Fibroblast of upper back skin (primary cell): ENCODE measurements around the gene FNIP1.
"Not testable (repeated sequence)": the region's sequence is repeated elsewhere in the genome, so short reads cannot be mapped to it uniquely, and the experiment has no call there.

Experiments
- DNase-seq: peaks from one replicate; pipeline ENCODE4 v3.0.0-alpha.2; 2013

The FNIP1 gene

GRCh38 chr5:131796793-131797693, at the start of gene FNIP1:
TSS of gene FNIP1 (minus strand) at chr5:131797017. CDS start at chr5:131796921, 96 bp downstream.
- DNase-seq, result peak; percentile 97

GRCh38 chr5:131846536-131846935, 49.7 kb upstream of the FNIP1 start:
- no peak for DNase-seq

DNA sequence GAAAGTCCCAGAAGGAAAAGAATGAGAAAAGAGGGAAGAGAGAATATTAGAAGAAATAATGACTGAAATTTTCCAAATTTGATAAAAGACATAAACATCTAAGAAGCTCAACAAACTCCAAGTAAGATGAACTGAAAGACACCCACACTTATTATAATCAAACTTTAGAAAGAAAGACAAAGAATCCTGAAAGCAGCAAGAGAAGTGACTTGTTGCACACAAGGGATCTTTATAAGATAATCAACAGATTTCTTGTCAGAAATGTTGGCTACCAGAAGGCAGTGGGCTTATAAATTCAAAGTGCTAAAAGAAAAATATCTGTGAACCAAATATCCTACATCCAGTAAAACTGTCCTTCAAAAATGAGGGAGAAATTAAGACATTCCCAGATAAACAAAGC, 49.0 kb upstream of the FNIP1 start:
- no peak for DNase-seq

DNA sequence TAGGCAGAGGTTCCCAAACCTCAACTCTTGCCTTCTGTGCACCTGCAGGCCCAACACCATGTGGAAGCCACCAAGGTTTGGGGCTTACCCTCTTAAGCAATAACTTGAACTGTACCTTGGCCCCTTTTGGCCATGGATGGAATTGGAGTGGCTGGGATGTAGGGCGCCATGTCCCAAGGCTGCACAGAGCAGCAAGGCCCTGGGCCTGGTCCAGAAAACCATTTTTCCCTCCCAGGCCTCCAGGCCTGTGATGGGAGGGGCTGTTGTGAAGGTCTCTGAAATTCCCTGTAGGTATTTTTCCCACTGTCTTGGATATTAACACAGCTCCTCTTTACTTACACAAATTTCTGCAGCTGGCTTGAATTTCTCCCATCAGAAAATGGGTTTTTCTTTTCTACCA, 46.2 kb upstream of the FNIP1 start:
- DNase-seq, result not testable (repeated sequence)

DNA sequence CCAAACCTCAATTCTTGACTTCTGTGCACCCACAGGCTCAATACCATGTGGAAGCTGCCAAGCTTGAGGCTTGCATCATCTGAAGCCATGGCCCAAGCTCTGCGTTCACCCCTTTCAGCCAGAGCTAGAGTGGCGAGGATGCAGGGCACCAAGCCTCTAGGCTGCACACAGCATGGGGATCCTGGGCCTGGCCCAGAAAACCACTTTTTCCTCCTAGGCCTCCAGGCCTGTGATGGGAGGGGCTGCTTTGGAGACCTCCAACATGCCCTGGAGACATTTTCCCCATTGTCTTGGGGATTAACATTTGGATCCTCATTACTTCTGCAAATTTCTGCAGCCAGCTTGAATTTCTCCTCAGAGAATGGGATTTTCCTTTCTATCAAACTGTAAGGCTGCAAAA, 35.9 kb upstream of the FNIP1 start:
- DNase-seq, result not testable (repeated sequence)

DNA sequence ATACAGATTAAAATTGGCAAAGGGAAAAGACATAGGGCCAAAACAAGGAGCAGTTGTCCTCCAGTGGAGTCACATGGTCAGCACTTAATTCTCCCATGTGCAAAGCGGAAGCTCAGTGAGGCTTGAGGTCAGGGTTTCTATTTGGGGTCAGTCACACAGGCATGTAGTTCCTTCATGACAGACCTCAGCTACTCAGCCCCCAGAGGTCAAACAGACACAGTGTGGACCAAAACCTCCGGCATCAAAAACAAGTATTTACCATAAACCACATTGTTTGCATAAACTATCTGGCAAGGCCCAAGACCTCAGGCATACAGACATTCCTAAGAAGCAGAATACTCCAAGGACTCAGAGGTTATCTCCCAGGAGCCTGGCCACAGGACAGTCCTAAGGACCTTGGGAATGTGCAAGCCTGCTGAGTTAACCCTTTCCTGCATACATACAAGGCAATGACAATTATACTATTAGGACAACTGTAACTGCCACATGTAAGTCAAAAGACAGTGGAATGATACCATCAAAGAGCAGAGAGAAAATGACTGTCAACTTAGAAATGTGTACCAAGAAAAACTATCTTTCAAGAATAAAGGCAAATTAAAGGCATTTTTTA, 28.7 kb upstream of the FNIP1 start:
- DNase-seq, result no peak

- DNase-seq, result no peak
Observed at GRCh38 chr5:131824631-131825030, 27.8 kb upstream of the FNIP1 start.

DNA sequence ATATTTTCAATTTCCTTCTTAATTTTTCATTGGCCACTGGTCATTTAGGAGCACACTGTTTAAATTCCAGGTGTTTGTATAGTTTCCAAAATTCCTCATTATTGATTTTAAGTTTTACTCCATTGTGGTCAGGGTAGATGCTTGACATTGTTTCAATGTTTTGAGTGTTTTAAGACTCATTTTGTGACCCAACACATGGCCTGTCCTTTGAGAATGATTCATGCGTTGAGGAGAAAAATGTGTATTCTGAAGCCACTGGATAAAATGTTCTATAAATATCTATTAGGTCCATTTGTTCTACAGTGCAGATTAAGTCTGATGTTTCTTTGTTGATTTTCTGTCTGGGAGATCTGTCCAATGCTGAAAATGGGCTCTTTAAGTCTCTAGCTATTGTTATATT, 24.4 kb upstream of the FNIP1 start:
- peak; percentile 79 for DNase-seq

DNA sequence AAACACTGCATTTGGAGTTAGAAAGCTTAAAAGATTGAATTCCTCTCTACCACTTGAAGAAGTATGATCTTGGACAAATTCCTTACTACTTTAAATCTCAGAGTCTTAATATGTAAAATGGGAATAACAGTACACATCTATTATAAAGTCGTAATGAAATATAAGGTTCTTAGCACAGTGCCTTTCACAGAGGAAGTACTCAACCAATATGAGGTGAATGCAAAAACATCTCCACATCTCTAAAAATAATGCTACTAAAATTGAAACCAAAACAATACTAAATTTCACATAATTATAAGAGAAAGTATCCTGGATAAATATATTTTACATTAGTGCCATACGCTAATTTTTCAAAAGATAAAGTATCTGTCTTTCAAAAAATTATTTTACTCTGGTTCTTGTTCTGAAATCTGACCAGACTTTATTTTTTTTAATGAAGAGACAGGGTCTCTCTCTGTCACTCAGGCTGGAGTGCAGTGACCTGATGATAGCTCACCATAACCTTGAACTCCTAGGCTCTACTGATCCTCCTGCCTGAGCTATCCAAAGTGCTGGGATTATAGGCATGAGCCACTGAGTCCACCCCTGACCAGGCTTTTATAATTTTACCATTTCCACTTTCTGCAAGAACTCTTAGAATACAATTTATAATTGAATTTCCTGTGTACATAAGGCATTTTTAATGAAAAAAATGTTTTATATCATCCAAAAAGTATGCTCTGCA, 21.3 kb upstream of the FNIP1 start:
- no peak for DNase-seq

DNA sequence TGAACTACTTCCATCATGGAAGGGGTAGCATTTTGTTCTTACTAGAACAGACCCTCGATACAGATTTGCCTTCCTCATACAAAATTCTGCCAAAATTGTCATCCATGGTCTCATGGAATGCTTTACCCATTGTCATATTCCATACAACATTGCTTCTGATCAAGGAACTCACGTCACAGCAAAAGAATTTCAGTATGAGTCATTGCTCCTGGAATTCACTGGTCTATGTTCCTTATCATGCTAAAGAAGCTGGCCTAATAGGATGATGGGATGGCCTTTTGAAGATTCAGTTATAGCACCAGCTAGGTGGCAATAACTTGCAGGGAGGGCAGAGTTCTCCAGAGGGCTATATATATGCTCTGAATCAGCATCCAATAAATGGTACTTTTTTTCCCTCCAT, 18.2 kb upstream of the FNIP1 start:
- DNase-seq, result peak; percentile 89

DNA sequence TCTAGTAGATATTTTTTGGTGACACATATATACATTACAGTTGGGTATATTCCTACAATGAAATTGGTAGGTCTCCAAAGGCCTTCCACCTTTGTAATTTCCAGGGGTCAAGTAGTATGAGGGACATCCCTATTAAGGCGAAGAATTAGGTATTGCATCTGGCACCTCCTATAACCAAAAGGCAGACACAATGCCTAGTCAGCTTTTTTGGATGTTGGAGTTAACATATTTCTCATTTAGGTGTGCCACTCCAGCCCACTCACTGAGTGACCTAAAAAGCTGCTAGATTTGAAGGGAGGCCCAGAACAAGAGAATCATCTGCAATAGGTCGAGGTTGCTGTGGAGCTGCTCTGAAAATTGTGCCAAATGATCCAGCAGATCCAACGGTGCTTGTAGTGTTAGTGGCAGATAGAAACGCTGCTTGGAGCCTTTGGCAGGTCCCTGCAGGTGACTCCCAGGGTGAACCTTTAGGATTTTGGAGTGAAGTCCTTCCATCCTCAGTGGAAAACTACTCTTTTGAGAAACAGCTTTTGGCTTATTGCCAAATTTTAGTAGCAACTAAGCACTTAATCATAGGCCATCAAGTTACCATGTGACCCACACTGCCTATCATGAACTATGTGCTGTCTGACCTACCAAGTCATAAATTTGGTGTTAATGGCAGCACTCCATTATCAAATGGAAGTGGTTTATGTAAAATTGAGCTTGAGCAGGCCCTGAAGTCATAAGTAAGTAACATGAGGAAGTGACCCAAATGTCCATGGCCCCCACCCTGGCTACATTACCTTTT, 15.7 kb upstream of the FNIP1 start:
- DNase-seq, result no peak

DNA sequence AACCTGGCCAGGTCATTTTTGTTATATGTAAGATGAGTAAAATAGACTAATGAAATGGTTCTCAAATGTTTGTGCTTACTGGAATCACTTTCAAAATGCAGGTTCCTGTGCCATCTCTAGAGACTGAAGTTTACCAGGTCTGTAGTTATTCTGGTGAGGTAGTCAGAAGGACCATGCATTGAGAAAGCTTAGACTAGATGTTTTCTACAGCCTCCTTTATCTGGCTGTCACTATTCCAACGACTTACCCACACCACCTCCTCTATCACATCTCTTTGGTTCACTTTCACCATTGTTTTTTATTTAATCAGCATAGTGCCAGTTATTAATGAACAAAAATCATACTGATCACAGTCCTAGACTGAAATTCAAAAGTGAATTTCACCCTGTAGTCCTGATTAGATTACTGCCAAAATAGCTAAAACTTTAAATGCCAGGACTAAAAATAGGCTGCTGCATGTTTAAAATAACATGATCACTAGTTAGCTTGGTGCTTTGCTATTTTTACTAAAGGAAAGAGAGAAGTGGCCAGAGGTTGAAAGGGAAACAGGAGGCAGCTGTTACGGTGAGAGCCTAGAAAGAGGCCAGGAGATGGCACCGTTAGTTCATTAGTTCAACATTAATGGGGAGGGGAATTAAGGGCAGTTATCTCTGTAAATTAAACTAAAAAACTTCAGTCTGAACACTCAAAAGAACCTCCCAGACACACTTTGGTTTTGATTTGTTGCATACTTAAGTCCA, 13.9 kb upstream of the FNIP1 start:
- peak; percentile 20 for DNase-seq

- DNase-seq, result peak; percentile 33
Observed at GRCh38 chr5:131795879-131796792, 681 bp downstream of the FNIP1 start.

DNA sequence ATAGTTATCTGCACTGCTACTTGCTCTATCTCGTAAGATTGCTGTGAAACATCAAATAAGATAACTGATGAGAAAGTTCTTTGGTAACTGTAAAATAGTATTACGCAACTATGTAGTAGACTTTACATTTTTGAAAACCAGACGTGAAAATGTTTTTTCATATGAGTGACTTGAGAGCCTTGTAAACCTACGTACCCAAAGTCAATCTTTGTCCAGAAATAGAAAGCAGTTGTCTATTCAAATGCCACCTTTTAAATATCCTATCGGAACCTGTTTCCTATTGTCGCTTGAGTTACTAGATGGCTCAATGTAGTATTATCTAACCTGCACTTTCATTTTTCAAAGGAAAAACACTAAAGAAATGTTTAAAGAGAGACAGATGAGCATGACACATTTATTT, 1.6 kb downstream of the FNIP1 start:
- no peak for DNase-seq

GRCh38 chr5:131794586-131794985, 2.2 kb downstream of the FNIP1 start:
- DNase-seq, result no peak

DNA sequence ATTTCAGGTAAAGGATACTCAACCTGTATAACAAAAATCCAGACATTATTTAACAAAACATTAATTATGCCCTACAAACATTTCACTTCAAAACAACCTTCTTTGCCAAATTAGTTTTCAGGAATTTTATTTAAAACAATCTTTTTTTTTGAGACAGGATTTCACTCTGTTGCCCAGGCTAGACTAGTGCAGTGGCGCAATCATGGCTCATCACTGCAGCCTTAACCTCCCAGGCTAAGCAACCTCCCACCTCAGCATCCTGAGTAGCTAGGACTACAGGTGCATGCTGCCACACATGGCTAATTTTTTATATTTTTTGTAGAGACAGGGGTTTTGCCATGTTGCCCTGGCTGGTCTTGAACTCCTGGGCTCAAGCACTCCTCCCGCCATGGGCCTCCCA, 3.9 kb downstream of the FNIP1 start:
- DNase-seq, result no peak

DNA sequence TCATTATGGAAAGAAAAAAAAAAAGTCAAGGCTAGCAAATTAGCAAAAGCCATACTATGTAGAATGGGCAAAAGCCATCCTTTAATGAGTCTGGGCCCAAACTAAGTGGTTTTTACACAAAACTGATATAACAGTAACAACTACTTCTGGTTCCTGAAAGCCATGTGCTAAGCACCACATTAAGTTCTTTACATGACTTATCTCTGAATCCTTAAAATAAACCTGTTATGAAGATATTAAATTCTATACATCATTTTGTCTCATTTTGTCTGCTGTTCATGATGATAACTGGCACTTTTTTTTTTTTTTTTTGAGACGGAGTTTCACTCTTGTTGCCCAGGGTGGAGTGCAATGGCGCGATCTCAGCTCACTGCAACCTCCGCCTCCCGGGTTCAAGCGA, 5.0 kb downstream of the FNIP1 start:
- DNase-seq, result no peak

- DNase-seq, result no peak
Observed at GRCh38 chr5:131790550-131790949, 6.3 kb downstream of the FNIP1 start.

DNA sequence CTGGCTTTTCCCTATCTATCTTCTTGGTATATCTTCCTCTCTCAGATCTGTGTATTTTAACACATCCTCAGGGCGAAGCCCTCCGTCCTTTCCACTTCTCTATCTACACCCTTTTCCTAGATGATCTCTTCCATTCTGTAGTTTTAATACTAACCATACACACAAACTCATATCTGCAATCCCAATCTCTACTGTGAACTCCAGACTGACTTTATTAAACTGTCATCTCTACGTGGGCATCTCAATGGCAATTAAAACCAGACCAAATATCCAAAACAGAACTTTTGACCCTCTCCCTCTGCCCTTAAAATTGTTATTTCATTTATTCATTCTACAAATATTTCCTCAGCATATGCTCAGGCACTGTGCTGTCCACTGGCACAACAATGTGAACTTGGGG, 7.1 kb downstream of the FNIP1 start:
- no peak for DNase-seq

DNA sequence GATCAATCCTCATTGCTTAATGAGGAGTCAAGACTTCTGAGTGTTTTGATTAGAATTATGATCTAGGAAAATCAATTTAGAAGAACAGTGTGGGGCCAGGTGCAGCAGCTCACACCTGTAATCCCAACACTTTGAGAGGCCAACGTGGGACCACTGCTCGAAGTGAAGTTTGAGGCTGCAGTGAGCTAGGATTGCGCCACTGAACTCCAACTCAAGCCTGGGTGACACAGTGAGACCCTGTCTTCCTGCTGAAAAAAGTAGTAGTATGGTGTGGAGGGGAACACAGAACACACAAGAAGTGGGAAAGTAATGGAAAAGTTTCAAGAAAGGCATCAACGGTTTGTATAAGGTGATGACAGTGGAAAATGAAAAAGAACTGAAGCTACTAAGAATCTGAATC, 9.1 kb downstream of the FNIP1 start:
- no peak for DNase-seq
